ENCODE measurements around the gene NSUN6. TPM values are rescaled to one million over a fixed set of nuclear protein-coding genes. Genes with fewer than 3 reads are reported as not detected.

Gene NSUN6
- total and polyA plus RNA-seq, 3 donors from 2014 or later: 34.7 to 73.0 (median 50.2) TPM

DNA sequence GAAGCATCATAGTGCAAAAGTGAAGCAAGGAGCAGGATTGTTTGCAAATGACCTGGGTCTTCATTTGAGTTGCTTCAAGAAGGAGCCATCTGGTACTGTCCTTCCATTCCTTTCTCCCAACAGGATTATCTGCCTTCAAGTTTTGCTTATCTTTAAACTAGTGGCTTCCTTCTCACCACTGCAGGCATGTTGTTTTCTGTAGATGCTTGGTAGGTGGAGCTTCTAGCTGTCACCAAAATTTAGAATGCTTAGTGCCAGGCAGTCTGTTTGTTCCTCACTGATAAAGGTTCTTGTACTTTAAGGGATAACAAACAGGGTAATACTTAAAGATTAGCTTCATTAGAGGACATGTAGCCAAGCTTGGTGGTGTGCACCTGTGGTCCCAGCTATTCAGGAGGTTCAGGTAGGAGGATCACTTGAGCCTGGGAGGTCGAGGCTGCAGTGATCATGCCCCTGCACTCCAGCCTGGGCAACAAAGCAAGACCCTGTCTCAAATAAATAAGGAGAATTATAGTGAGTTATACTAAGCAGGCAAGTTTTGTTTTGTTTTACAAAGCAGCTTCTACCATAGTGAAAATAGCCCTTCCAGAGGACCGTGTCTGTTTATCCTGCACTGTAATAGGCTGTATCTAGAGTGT, 13.6 kb upstream of the NSUN6 start:
- Histone ChIP-seq H3K36me3 (ENCODE audit: low read depth, missing control alignments) (no peaks in the 10 kb centered on the region), H3K27ac (no peak overlapping the region), H3K4me3 (no peak overlapping the region), H3K4me1 (peaks cover 19% of the 10 kb centered on the region), H3K27me3 (no peaks in the 10 kb centered on the region), H3K9me3 (no peaks in the 10 kb centered on the region)
- TF ChIP-seq, protein P1, sequence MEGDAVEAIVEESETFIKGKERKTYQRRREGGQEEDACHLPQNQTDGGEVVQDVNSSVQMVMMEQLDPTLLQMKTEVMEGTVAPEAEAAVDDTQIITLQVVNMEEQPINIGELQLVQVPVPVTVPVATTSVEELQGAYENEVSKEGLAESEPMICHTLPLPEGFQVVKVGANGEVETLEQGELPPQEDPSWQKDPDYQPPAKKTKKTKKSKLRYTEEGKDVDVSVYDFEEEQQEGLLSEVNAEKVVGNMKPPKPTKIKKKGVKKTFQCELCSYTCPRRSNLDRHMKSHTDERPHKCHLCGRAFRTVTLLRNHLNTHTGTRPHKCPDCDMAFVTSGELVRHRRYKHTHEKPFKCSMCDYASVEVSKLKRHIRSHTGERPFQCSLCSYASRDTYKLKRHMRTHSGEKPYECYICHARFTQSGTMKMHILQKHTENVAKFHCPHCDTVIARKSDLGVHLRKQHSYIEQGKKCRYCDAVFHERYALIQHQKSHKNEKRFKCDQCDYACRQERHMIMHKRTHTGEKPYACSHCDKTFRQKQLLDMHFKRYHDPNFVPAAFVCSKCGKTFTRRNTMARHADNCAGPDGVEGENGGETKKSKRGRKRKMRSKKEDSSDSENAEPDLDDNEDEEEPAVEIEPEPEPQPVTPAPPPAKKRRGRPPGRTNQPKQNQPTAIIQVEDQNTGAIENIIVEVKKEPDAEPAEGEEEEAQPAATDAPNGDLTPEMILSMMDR (IDR thresholded peaks at IDR 0.05): no peak
- TF ChIP-seq POLR2A (IDR thresholded peaks at IDR 0.05): no peak
- intact Hi-C loops (cut with DNase I; ENCODE audit: low total_unique reads): no loop called here
- no peak for DNase-seq
- WGBS, 2 donors: 91 to 92% methylated on average over 2 of the region's 2 CpGs

DNA sequence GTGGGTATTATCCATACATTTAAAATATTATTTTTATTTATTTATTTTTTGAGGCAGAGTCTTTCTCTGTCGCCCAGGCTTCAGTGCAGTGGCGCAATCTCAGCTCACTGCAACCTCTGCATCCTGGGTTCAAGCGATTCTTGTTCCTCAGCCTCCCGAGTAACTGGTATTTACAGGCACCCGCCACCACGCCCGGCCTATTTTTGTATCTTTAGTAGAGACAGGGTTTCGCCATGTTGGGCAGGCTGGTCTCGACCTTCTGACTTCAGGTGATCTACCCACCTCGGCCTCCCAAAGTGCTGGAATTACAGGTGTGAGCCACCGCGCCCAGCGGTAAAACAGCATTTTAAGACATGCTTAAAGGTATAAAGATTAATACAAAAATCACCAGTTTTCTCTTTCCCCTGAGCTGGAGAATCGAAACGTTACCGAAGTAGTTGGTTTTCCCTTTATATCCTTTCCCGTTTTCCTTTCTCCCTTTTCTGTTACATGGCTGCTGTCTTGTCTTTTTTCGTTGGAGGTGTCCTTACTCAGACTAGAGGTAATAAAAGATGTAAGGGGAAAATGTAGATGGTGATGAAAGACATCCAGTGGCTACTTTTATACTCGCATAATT, 9.5 kb upstream of the NSUN6 start:
- Histone ChIP-seq H3K27me3 (no peaks in the 10 kb centered on the region), H3K27ac (peak overlapping the region; percentile 46 to 94), H3K4me1 (peaks cover 25% of the 10 kb centered on the region)

DNA sequence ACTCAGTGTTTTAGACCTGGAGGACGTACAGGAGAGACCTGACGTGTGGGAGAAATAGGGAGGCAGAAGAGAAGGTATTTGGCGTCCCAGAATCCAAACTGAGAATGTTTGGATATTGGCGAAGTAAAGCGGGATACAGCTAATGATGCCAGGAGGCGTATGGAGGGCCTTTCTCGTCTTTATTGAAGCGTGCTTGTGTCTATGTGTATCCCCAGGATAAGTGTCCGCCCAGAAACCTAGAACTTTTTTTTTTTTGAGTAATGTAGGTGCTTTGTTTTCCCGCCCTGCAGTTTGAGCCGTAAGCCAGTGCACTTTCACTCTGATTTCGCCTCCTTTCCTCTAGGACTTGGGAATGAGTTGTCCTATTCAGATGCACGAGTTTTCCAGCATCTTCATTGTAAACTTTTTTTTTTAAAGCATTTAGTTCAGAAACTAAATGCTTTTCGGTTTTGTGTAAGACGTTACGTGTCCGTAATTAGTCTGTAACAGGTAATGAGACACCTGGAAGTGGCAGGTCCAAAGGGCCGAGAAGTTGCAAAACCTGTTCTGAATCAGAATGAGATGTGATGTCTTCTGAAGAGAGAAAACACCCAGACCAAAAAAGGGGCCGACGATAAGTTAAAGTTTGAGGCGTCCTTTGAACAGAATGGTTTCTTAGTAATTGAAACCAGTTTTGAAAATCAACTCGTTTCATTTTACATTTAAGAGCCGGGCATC, 8.6 kb upstream of the NSUN6 start:
- TF ChIP-seq, protein P1 (IDR thresholded peaks at IDR 0.05): no peak
- TF ChIP-seq POLR2A (IDR thresholded peaks at IDR 0.05): no peak
- Histone ChIP-seq H3K4me3 (peak overlapping the region; percentile 85 to 91), H3K4me1 (peaks cover 22% of the 10 kb centered on the region), H3K36me3 (ENCODE audit: low read depth, missing control alignments) (no peaks in the 10 kb centered on the region), H3K27me3 (no peaks in the 10 kb centered on the region), H3K9me3 (no peaks in the 10 kb centered on the region), H3K27ac (peak overlapping the region; percentile 94 to 99)
- WGBS, 2 donors: 1% methylated on average over 23 of the region's 23 CpGs
- intact Hi-C loops (cut with DNase I; ENCODE audit: low total_unique reads): no loop called here
- DNase-seq: no peak

More for the DNA sequence above, 9.5 kb upstream of the NSUN6 start:
- intact Hi-C loops (cut with DNase I; ENCODE audit: low total_unique reads): no loop called here
- TF ChIP-seq, protein P1 (IDR thresholded peaks at IDR 0.05): no peak
- no peak for TF ChIP-seq POLR2A (IDR thresholded peaks at IDR 0.05)
- Histone ChIP-seq H3K36me3 (ENCODE audit: low read depth, missing control alignments) (no peaks in the 10 kb centered on the region), H3K4me3 (peak overlapping the region in 1 of 2 donors; percentile 85), H3K9me3 (no peaks in the 10 kb centered on the region)
- DNase-seq: no peak
- WGBS, 2 donors: 54 to 73% methylated on average over 19 of the region's 19 CpGs

DNA sequence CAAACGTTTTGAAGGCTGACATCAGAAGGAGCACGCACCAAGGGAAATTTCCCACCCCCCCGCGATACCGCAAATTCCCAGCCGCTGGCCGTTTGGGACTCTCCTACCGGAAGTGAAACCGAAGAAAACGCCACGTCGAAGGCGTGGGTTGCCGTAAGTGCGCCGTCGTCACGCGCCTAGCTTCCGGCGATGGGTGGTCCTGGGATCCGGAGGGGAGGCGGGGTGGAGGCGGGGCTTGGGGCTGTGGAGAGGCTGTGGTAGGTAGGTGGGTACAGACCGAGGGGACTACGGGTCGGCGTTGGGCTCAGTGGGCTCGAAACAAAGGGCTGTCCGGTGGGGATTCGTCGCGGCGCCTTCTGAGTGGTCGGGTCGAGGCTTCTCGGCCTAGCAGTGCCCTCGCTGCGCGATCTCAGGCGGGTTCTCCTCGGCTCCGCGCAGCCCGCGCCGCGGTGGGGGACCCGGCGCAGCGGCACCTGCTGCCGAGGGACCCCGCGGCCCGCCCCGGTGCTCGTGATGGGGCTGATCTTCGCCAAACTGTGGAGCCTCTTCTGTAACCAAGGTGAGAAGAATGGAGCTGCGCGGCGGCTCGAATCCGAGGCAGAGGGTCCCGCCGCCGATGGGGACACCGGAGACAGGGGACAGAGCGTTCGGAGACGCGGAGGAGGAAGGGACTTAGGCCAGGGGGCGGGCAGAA, 7.9 kb upstream of the NSUN6 start, which contains the start of gene ARL5B:
ARL5B (plus strand) TSS at position 307 of the 694 bp plus-strand sequence; CDS start at position 514, 207 bp downstream.
- 0 to 1% methylated on average over 32 to 54 of the region's 72 CpGs for WGBS, 2 donors
- Histone ChIP-seq H3K36me3 (ENCODE audit: low read depth, missing control alignments) (no peaks in the 10 kb centered on the region), H3K27me3 (no peaks in the 10 kb centered on the region), H3K4me1 (peaks cover 18% of the 10 kb centered on the region), H3K4me3 (peak within 1 kb of the TSS; percentile 85 to 91), H3K9me3 (no peaks in the 10 kb centered on the region), H3K27ac (peak within 1 kb of the TSS; percentile 94 to 99)
- DNase-seq: peak; percentile 99
- intact Hi-C loops (cut with DNase I; ENCODE audit: low total_unique reads): no loop called here
- TF ChIP-seq POLR2A (IDR thresholded peaks at IDR 0.05): peak; percentile 69
- TF ChIP-seq, protein P1 (IDR thresholded peaks at IDR 0.05): no peak

Data from testis (tissue), 3 donors.